Inflammatory macrophage treated with lipopolysaccharide for 1 hour (primary cell): ENCODE measurements around the gene PSMB11.

Experiments
- DNase-seq, 2 donors: peaks; one replicate each; pipeline ENCODE4 v3.0.0-alpha.2; 2020 to 2022

Gene PSMB11

GRCh38 chr14:23089498-23090253, 47.7 kb downstream of the PSMB11 start:
- no peak for DNase-seq

DNA sequence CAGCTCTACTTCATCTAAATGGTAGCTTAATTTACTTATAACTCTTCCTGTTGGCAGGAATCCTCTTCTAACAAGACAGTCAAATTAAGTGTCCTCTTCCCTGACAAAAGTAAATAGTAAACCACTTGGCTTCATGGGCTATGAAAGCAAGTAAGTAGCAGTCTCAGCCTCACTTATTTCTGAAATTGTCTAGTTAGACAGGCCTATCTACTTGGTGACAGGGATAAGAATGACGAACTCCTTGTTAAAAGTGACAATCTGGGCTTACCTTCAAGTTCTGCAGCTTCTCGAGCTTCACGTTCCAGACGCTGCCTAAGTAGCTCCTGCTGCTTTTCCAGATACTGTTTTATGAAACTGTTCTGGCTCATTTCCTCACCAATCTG, 48.2 kb downstream of the PSMB11 start:
- DNase-seq, result no peak

DNA sequence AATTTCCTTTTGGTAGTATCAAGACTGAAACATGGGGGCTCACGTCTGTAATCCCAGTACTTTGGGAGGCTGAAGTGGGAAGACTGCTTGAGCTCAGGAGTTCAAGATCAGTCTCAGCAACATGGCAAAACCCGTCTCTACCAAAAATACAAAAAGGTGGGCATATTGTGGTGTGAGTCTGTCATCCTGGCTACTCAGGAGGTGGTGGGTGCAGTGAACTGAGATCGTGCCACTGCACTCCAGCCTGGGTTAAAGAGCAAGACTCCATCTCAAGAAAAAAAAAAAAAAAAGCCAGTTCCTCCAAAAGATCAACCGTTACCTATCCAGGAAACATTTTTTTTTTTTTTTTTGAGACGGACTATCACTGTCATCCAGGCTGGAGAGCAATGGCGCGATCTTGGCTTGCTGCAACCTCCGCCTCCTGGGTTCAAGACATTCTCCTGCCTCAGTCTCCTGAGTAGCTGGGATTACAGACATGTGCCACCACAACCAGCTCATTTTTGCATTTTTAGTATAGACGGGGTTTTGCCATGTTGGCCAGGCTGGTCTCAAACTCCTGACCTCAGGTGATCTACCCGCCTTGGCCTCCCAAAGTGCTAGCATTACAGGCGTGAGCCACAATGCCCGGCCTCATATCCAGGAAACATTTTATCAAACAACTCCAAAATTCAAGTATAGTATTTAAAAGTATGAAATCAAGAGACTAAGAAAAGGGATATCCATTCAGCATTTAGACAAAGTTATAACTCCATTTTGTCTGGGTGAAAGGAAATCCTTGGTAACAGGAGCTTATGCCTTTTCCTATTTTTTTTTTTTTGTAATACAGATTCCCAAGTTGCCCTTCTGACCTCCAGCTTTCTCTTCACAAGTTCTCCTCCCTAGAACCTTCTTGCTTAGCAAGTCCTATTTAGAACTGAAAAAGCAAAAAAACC, 49.5 kb downstream of the PSMB11 start:
- DNase-seq, result no peak

DNA sequence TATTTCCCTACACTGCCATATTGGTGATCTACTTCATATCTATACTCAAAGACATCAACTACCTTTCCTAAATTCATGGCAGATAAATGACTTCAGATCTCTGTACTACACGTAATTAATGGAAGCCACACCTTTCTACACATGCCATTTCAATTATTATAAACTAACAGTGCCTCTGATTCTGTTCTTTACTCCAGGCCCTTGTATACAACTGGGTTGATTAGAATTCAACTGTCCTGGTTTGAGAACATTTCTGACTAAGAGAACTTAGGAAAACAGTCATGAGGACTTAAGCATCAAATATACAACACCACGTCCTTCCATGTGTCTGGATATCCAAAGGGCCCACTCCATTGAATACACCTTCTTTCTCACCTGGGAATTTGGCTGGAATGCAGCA, 51.1 kb downstream of the PSMB11 start:
- DNase-seq, result no peak

DNA sequence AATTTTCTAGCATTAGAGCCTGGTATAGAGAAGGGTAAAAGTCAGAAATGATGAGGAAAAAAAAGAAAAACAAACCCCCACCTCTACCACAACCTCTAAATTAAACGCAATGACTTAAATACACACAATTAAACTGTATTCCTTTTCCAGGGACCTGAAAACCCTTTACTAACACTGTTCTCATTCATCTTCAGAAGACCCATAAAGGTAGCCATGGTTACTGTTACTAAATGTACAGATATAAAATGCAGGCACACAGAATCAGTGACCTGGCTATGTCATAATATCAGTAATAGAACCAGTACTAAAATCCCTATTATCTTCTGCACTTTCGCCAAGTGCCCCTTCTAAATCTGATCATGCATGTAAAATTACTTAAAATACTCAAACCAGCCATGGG, 51.5 kb downstream of the PSMB11 start:
- no peak for DNase-seq
